GM04504 (cell line): ENCODE measurements around the gene FZR1.

Source experiments
- DNase-seq: peaks from one replicate; pipeline ENCODE4 v3.0.0-alpha.2; 2012; ENCODE audit warnings: low read depth

The FZR1 gene

GRCh38 chr19:3505598-3506383 is at the start of gene FZR1:
FZR1 (plus strand) TSS chr19:3506311; CDS start chr19:3522990, 16,679 bp downstream.
- DNase-seq: peak; percentile 98

GRCh38 chr19:3456925-3457527 is 49.1 kb upstream of the FZR1 start:
- no peak for DNase-seq

DNA sequence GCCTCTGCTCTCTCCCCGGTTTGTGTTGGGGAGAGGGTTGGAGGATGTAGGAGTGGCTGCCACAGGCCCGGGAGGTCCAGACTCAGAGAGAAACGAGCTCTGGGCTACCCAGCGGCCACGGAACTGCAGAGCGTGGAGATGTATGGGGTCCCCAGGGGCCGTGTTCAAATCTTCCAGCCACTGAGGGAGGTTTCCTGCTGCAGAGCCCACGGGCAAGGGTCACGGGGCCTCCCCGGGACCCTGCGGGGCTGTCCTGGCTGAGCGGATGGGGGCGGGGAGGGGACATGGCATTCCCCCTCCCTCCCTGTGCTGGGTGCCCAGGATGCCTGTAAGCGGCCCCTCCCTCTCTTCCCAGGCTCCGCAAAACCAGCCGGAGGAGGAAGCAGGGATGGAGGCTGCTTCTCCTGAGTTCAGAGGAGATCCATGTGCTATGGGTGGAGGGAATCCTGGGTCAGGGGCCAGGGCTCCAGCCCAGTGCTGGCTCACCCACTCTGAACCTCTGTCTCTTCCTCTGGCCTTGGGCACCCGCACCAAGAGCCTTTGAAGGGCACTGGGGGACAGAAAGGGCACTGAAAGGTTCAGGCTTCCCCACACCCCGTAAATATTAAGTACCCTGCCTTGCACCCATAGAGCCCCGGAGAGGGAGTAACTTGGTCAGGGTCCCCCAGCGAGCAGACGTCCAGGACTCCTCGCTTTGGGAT is 48.4 kb upstream of the FZR1 start:
- DNase-seq: no peak

DNA sequence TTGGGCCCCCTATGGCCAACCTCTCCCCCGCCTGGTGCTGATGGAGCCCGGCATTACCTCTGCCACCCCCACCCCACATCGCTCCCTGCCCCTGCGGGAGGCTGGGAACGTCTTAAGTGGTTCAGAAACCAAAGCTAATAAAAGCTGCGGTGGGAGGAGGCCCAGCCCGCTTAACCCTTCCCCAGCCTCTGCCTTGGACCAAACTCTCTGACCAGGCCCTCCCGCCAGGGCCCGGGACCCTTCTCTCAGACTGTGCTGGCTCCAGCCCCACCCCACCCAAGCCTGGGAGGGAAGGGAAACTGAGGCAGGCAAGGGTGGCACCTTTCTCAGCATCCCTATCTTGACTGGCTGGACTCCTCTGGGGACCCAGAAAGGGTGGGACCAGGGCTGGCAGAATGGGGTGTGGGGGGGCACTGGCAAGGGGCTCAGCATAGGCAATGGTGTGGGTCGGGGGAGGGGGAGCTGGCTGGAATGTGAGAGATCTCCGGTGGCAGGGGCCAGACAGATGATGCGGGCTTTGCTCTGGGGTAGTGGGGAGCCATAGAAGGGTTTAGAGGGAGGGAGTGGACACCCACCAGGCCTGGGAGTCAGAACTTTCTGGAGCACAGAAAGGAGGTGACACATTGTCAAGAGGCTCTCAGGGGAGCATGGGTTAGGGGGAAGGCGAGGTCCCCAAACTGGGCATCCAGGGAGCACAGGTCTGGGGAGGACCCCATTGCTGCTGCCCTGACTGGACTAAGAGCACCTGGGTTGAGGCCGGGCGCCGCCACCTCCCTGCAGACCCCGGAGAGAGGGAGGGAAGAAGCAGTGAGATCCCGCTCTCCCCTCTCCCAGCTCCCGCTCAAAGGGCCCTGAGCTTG is 47.7 kb upstream of the FZR1 start:
- no peak for DNase-seq

- DNase-seq: peak; percentile 60
These were observed 46.8 kb upstream of the FZR1 start for GRCh38 chr19:3459089-3459881.

- no peak for DNase-seq
These were observed 46.0 kb upstream of the FZR1 start for GRCh38 chr19:3459965-3460582.

DNA sequence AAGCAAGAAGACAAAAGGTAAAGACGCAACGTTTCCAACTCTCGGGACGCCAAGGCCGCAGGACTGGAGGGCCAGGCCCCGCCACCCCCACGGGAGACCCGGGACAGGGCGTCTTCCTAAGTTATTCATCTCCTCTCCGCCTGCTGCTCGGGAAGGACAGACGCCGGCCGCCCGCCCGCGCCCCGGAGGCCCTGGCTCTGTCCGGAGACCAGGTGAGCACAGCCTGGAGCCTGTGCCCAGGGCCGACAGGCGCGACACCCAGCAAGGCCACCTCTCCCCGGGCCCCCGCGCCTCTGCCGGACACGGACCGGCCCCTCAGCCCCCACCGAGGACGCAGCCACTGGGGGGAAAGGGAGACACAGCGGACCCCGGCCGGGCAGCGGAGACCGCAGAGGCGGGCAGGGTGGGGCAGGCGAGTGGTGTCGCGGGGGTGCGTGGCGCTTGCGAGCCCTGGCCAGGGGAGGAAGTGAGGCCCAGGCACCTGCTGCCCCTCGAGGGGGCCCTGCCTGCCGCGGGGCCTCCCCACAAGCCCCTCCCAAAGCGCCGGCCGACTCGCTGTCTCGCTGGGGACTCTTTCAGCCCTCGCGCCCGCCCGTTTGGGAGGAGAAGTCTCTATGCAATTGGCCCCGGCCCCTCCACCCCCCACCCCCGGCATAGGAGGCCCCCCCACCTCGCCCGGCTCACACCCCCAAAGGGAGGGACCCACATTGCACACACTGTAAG is 43.0 kb upstream of the FZR1 start:
- no peak for DNase-seq

GRCh38 chr19:3463714-3464586 is 42.2 kb upstream of the FZR1 start:
- DNase-seq: no peak

GRCh38 chr19:3464587-3465235 is 41.4 kb upstream of the FZR1 start:
- DNase-seq: no peak

- no peak for DNase-seq
These were observed 40.6 kb upstream of the FZR1 start for GRCh38 chr19:3465552-3465951.

DNA sequence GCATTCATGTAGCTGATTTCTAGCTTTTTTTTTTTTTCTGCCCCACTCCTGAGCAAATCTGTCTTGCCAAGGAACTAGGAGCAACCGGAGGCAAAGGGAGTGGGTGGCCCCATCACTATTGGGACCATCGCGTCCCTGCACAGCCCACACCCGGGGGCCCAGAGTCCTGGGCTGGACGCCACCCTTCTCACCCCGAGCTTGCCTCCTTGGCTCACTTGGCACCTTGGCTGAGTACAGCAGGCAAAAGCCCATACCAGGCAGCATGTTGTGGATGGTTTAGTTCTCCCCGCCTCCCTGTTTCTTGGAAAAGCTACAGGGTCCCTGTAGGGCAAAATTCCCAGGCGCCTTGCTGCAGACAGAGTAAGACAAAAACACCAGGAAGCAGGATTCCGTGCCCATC is 39.5 kb upstream of the FZR1 start:
- no peak for DNase-seq

- DNase-seq: no peak
These were observed 38.5 kb upstream of the FZR1 start for GRCh38 chr19:3467437-3468198.

- DNase-seq: no peak
These were observed 37.9 kb upstream of the FZR1 start for GRCh38 chr19:3468211-3468610.

DNA sequence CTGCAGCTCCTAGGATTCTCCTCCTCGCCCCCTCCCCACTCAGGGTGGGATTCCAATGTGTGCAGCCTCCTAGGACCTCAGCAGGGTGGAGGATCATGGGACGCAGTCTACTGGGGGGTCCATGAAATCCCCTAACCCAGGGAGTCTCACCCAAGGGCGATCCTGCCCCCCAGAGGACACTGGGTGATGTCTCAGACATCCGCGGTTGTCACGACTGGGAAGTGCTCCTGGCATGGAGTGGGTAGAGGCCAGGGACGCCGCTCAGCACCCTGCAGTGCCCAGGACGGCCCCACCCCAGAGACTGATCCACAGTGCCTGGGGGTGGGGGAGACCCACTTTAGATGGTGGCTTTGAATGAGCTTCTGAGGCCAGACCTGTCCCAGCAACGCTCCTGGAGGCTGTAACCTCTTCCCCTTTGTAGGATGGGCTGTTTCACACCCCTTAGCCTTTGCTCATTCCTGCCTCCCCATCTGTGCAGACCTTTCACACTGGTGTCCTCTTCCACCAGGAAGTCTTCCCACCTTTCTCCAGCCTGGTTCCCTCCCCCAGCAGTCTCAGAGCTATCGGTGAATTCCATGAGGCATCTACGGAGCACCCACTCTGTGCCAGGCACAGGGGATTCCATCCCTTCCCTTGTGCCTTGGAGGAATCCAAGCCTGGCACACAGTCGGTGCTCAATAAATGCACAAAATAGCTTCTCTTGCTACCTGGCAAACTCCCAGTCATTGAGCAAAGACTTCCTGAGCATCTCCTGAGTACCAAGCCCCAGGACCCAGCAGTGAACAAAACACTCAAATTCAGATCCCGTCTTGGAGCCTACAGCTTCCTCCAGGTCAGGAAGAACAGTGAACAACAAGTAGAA is 36.2 kb upstream of the FZR1 start:
- DNase-seq: no peak

DNA sequence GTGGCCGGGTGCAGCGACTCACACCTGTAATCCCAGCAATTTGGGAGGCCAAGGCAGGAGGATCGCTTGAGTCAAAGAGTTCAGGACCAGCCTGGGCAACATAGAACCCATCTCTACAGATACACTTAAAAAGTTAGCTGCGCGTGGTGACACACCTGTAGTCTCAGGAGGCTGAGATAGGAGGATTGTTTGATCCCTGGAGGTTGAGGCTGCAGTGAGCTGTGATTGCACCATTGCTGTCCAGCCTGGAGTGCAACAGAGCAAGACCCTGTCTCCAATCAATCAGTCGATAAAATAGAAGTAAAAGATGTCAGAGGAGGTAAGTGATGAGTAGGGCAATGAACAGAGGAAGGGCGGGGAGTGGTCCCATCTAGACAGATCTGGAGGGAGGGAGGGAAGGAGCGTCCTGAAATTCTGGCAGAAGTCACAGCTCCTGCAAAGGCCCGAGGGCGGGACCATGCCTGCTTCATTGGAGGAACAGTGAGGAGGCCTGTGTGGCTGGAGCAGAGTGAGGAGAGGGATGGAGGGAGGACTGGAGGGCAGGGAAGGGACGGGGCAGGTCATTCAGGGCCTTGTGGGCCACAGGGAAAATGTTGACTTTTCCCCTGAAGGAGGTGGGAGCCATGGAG is 35.5 kb upstream of the FZR1 start:
- no peak for DNase-seq

- DNase-seq: no peak
These were observed 34.0 kb upstream of the FZR1 start for GRCh38 chr19:3471954-3472655.
